Activated CD4-positive, alpha-beta T cell treated with anti-CD3 and anti-CD28 coated beads, Interleukin-2, amount 10 ng/mL, durations not matched to agents 7 days and 5 days (primary cell): ENCODE results near the gene PIGP. TPM values are rescaled to one million over a fixed set of nuclear protein-coding genes. Genes with fewer than 3 reads are reported as not detected.
"Not testable (repeated sequence)": the region's sequence is repeated elsewhere in the genome, so short reads cannot be mapped to it uniquely, and the experiment has no call there.

ENCODE experiments used
- CTCF ChIA-PET: fragments of 350-600 bp; sonication (Branson Sonifier 250); formaldehyde crosslinking; loops from one replicate; lab custom pipeline; 2021; ENCODE audit warnings: antibody characterized with exemption; lab: Charles Lee
- POLR2A ChIA-PET: fragments of 350-600 bp; sonication (Branson Sonifier 250); formaldehyde crosslinking; loops from one replicate; lab custom pipeline; 2021; ENCODE audit warnings: antibody characterized with exemption; lab: Charles Lee
- DNase-seq: peaks from one replicate; pipeline ENCODE4 v3.0.0-alpha.2; 2020
- H3K27ac Mint-ChIP-seq: one replicate; pipeline ENCODE4 v1.8.0; 2021; ENCODE audit warnings: mild to moderate bottlenecking, moderate library complexity, mixed read lengths
- H3K27me3 Mint-ChIP-seq: one replicate; pipeline ENCODE4 v1.8.0; 2021; ENCODE audit warnings: mixed read lengths
- H3K36me3 Mint-ChIP-seq: one replicate; pipeline ENCODE4 v1.8.0; 2021; ENCODE audit warnings: low read depth, mixed read lengths
- H3K4me1 Mint-ChIP-seq: one replicate; pipeline ENCODE4 v1.8.0; 2021; ENCODE audit warnings: mixed read lengths
- H3K4me3 Mint-ChIP-seq: one replicate; pipeline ENCODE4 v1.8.0; 2021; ENCODE audit warnings: mild to moderate bottlenecking, moderate library complexity, mixed read lengths
- H3K9me3 Mint-ChIP-seq: one replicate; pipeline ENCODE4 v1.8.0; 2021; ENCODE audit warnings: mixed read lengths
- total RNA-seq, 2 experiments: library from RNA; stranded (reverse); gene quantifications; one replicate each; pipeline ENCODE4 v1.2.3, GENCODE V29; 2021

Gene PIGP
- total RNA-seq, 2 experiments from 2014 or later: 13.5 to 21.7 TPM

GRCh38 chr21:37055271-37055855 lies 17.5 kb downstream of the PIGP start:
- H3K36me3 Mint-ChIP-seq: no peaks in the 10 kb centered on the region
- CTCF ChIA-PET: no interaction called here

GRCh38 chr21:37049741-37050140 lies 23.1 kb downstream of the PIGP start:
- DNase-seq, H3K36me3 Mint-ChIP-seq, H3K4me3 Mint-ChIP-seq, POLR2A ChIA-PET, CTCF ChIA-PET, H3K27ac Mint-ChIP-seq, H3K9me3 Mint-ChIP-seq: not testable (repeated sequence)
- H3K4me1 Mint-ChIP-seq: peaks cover 13% of the 10 kb centered on the region
- H3K27me3 Mint-ChIP-seq: peaks cover 25% of the 10 kb centered on the region

More at GRCh38 chr21:37055271-37055855, 17.5 kb downstream of the PIGP start:
- Mint-ChIP-seq H3K27me3 (peaks cover 3% of the 10 kb centered on the region), H3K9me3 (no peaks in the 10 kb centered on the region), H3K27ac (no peak overlapping the region), H3K4me1 (no peaks in the 10 kb centered on the region), H3K4me3 (no peak overlapping the region)
- POLR2A ChIA-PET: no interaction called here
- DNase-seq: no peak

GRCh38 chr21:37047079-37047478 lies 25.8 kb downstream of the PIGP start:
- no peak for DNase-seq
- CTCF ChIA-PET: no interaction called here
- no peak overlapping the region for H3K4me3 Mint-ChIP-seq
- no peaks in the 10 kb centered on the region for H3K36me3 Mint-ChIP-seq
- POLR2A ChIA-PET: no interaction called here
- H3K9me3 Mint-ChIP-seq: no peaks in the 10 kb centered on the region
- H3K27ac Mint-ChIP-seq: no peak overlapping the region
- peaks cover 15% of the 10 kb centered on the region for H3K4me1 Mint-ChIP-seq
- peaks cover 21% of the 10 kb centered on the region for H3K27me3 Mint-ChIP-seq

GRCh38 chr21:37045556-37045955 lies 27.3 kb downstream of the PIGP start:
- POLR2A ChIA-PET: no interaction called here
- peaks cover 15% of the 10 kb centered on the region for H3K4me1 Mint-ChIP-seq
- H3K9me3 Mint-ChIP-seq: no peaks in the 10 kb centered on the region
- H3K36me3 Mint-ChIP-seq: no peaks in the 10 kb centered on the region
- H3K27ac Mint-ChIP-seq: no peak overlapping the region
- H3K27me3 Mint-ChIP-seq: peaks cover 21% of the 10 kb centered on the region
- H3K4me3 Mint-ChIP-seq: no peak overlapping the region
- no peak for DNase-seq
- CTCF ChIA-PET: no interaction called here

- peak; percentile 54 for DNase-seq
- H3K36me3 Mint-ChIP-seq: no peaks in the 10 kb centered on the region
- peak overlapping the region; percentile 1 for H3K27ac Mint-ChIP-seq
- peaks cover 15% of the 10 kb centered on the region for H3K4me1 Mint-ChIP-seq
- H3K9me3 Mint-ChIP-seq: no peaks in the 10 kb centered on the region
- ChIA-PET CTCF (no interaction called here), POLR2A (no interaction called here)
- H3K27me3 Mint-ChIP-seq: peaks cover 21% of the 10 kb centered on the region
- no peak overlapping the region for H3K4me3 Mint-ChIP-seq
These were observed 27.7 kb downstream of the PIGP start for GRCh38 chr21:37045149-37045548.

- Mint-ChIP-seq H3K4me3 (no peak overlapping the region), H3K27ac (no peak overlapping the region), H3K9me3 (no peaks in the 10 kb centered on the region), H3K27me3 (peaks cover 20% of the 10 kb centered on the region), H3K4me1 (peaks cover 15% of the 10 kb centered on the region), H3K36me3 (no peaks in the 10 kb centered on the region)
- POLR2A ChIA-PET: no interaction called here
- CTCF ChIA-PET: no interaction called here
- no peak for DNase-seq
These were observed 28.2 kb downstream of the PIGP start for GRCh38 chr21:37044643-37045042.

- Mint-ChIP-seq H3K27me3 (peaks cover 14% of the 10 kb centered on the region), H3K27ac (no peak overlapping the region), H3K9me3 (no peaks in the 10 kb centered on the region), H3K36me3 (no peaks in the 10 kb centered on the region), H3K4me1 (peaks cover 15% of the 10 kb centered on the region), H3K4me3 (no peak overlapping the region)
- ChIA-PET CTCF (interaction anchor here (0.6 kb wide), 1 partner anchor 77 kb away, joined by 3 read pairs; no protein-coding TSS in a partner anchor), POLR2A (no interaction called here)
- DNase-seq: no peak
These were observed 29.1 kb downstream of the PIGP start for GRCh38 chr21:37043818-37044217.

GRCh38 chr21:37041706-37042271 lies 31.1 kb downstream of the PIGP start:
- H3K27ac Mint-ChIP-seq: no peak overlapping the region
- DNase-seq: no peak
- ChIA-PET POLR2A (no interaction called here), CTCF (interaction anchor here (1.2 kb wide), 1 partner anchor 10 kb away, joined by 3 read pairs; no protein-coding TSS in a partner anchor)
- H3K36me3 Mint-ChIP-seq: no peaks in the 10 kb centered on the region
- H3K4me1 Mint-ChIP-seq: peaks cover 15% of the 10 kb centered on the region
- H3K9me3 Mint-ChIP-seq: no peaks in the 10 kb centered on the region
- H3K4me3 Mint-ChIP-seq: no peak overlapping the region
- H3K27me3 Mint-ChIP-seq: peaks cover 4% of the 10 kb centered on the region

- H3K27me3 Mint-ChIP-seq: peaks cover 2% of the 10 kb centered on the region
- H3K4me3 Mint-ChIP-seq: no peak overlapping the region
- CTCF ChIA-PET: interaction anchor here (0.6 to 1.0 kb wide), 2 partner anchors 9 to 562 kb away, joined by 3 read pairs; no protein-coding TSS in a partner anchor
- H3K27ac Mint-ChIP-seq: no peak overlapping the region
- peaks cover 8% of the 10 kb centered on the region for H3K4me1 Mint-ChIP-seq
- POLR2A ChIA-PET: no interaction called here
- no peak for DNase-seq
- H3K9me3 Mint-ChIP-seq: no peaks in the 10 kb centered on the region
- no peaks in the 10 kb centered on the region for H3K36me3 Mint-ChIP-seq
These were observed 32.7 kb downstream of the PIGP start for GRCh38 chr21:37040212-37040611.

GRCh38 chr21:37039411-37040075 lies 33.3 kb downstream of the PIGP start:
- no peak overlapping the region for H3K27ac Mint-ChIP-seq
- POLR2A ChIA-PET: no interaction called here

GRCh38 chr21:37036177-37036576 lies 36.7 kb downstream of the PIGP start:
- H3K9me3 Mint-ChIP-seq: no peaks in the 10 kb centered on the region
- ChIA-PET POLR2A (no interaction called here), CTCF (no interaction called here)
- H3K4me1 Mint-ChIP-seq: no peaks in the 10 kb centered on the region
- no peak overlapping the region for H3K4me3 Mint-ChIP-seq
- no peak for DNase-seq
- H3K27ac Mint-ChIP-seq: no peak overlapping the region
- no peaks in the 10 kb centered on the region for H3K36me3 Mint-ChIP-seq
- peaks cover 13% of the 10 kb centered on the region for H3K27me3 Mint-ChIP-seq

More at GRCh38 chr21:37039411-37040075, 33.3 kb downstream of the PIGP start:
- Mint-ChIP-seq H3K4me3 (no peak overlapping the region), H3K4me1 (peaks cover under 1% of the 10 kb centered on the region), H3K27me3 (peaks cover 2% of the 10 kb centered on the region), H3K36me3 (no peaks in the 10 kb centered on the region), H3K9me3 (no peaks in the 10 kb centered on the region)
- CTCF ChIA-PET: interaction anchor here (0.6 kb wide), 2 partner anchors 191 to 563 kb away, joined by 3 to 4 read pairs; no protein-coding TSS in a partner anchor
- no peak for DNase-seq

- DNase-seq, H3K4me3 Mint-ChIP-seq, H3K4me1 Mint-ChIP-seq, POLR2A ChIA-PET, H3K36me3 Mint-ChIP-seq, CTCF ChIA-PET, H3K27ac Mint-ChIP-seq, H3K9me3 Mint-ChIP-seq: not testable (repeated sequence)
- H3K27me3 Mint-ChIP-seq: peaks cover 13% of the 10 kb centered on the region
These were observed 38.5 kb downstream of the PIGP start for GRCh38 chr21:37034394-37034793.

- H3K27ac Mint-ChIP-seq: no peak overlapping the region
- H3K4me1 Mint-ChIP-seq: no peaks in the 10 kb centered on the region
- ChIA-PET CTCF (no interaction called here), POLR2A (no interaction called here)
- peaks cover 13% of the 10 kb centered on the region for H3K27me3 Mint-ChIP-seq
- H3K36me3 Mint-ChIP-seq: no peaks in the 10 kb centered on the region
- H3K4me3 Mint-ChIP-seq: no peak overlapping the region
- no peak for DNase-seq
- no peaks in the 10 kb centered on the region for H3K9me3 Mint-ChIP-seq
These were observed 39.9 kb downstream of the PIGP start for GRCh38 chr21:37032877-37033471.
